Stomach smooth muscle (tissue), 2 donors: ENCODE measurements around the gene OVCA2.

ENCODE experiments used
- H3K27ac ChIP-seq: one replicate; pipeline ENCODE4 v1.7.0; 2013; ENCODE audit warnings: mild to moderate bottlenecking, low read length, inconsistent platforms
- H3K27me3 ChIP-seq, 2 donors: one replicate each; pipeline ENCODE4 v1.7.0; 2013; ENCODE audit warnings: low read length in 2 of 2; ENCODE audit not compliant: insufficient read depth in 2 of 2, control insufficient read depth in 1 of 2
- H3K36me3 ChIP-seq, 2 donors: one replicate each; pipeline ENCODE4 v1.7.0; 2013; ENCODE audit warnings: low read length in 2 of 2; ENCODE audit not compliant: control insufficient read depth in 2 of 2, insufficient read depth in 2 of 2
- H3K4me1 ChIP-seq: one replicate; pipeline ENCODE4 v1.7.0; 2013; ENCODE audit warnings: low read length; ENCODE audit not compliant: control insufficient read depth, insufficient read depth
- H3K4me3 ChIP-seq, 2 donors: one replicate each; pipeline ENCODE4 v1.7.0; 2013; ENCODE audit warnings: low read length in 2 of 2
- H3K9ac ChIP-seq, 2 donors: one replicate each; pipeline ENCODE4 v1.7.0; 2013; ENCODE audit warnings: low read length in 2 of 2, mild to moderate bottlenecking in 1 of 2
- H3K9me3 ChIP-seq, 2 donors: one replicate each; pipeline ENCODE4 v1.7.0; 2013; ENCODE audit warnings: low read length in 2 of 2; ENCODE audit not compliant: control insufficient read depth in 2 of 2
- donor health status: healthy.
- donor health status: Pancreatic carcinoma.

The OVCA2 gene

GRCh38 chr17:2049333-2050299, 7.8 kb downstream of the OVCA2 start:
- Histone ChIP-seq H3K4me3 (peak overlapping the region; percentile 66 to 79), H3K4me1 (peaks cover 33% of the 10 kb centered on the region), H3K27ac (peak overlapping the region; percentile 24), H3K9ac (peak overlapping the region; percentile 55 to 64), H3K9me3 (no peaks in the 10 kb centered on the region), H3K36me3 (no peaks in the 10 kb centered on the region), H3K27me3 (peaks cover 17 to 41% of the 10 kb centered on the region in 2 donors)

- peaks cover 18 to 48% of the 10 kb centered on the region in 2 donors for H3K27me3 ChIP-seq
- H3K9ac ChIP-seq: no peak overlapping the region
- no peak overlapping the region for H3K27ac ChIP-seq
- H3K36me3 ChIP-seq: no peaks in the 10 kb centered on the region
- H3K4me3 ChIP-seq: peak overlapping the region in 1 of 2 donors; percentile 59
- H3K9me3 ChIP-seq: no peaks in the 10 kb centered on the region
- peaks cover 42% of the 10 kb centered on the region for H3K4me1 ChIP-seq
These were observed 8.7 kb downstream of the OVCA2 start for GRCh38 chr17:2050300-2051060.

GRCh38 chr17:2051061-2051932, 9.5 kb downstream of the OVCA2 start:
- peaks cover 20 to 52% of the 10 kb centered on the region in 2 donors for H3K27me3 ChIP-seq
- H3K36me3 ChIP-seq: no peaks in the 10 kb centered on the region
- H3K4me1 ChIP-seq: peaks cover 43% of the 10 kb centered on the region
- no peak overlapping the region for H3K27ac ChIP-seq
- no peak overlapping the region for H3K9ac ChIP-seq
- H3K4me3 ChIP-seq: no peak overlapping the region
- no peaks in the 10 kb centered on the region for H3K9me3 ChIP-seq

- Histone ChIP-seq H3K27me3 (peaks cover 20 to 57% of the 10 kb centered on the region in 2 donors), H3K4me1 (peaks cover 45% of the 10 kb centered on the region), H3K9ac (no peak overlapping the region), H3K36me3 (no peaks in the 10 kb centered on the region), H3K4me3 (no peak overlapping the region), H3K27ac (no peak overlapping the region), H3K9me3 (no peaks in the 10 kb centered on the region)
These were observed 10.2 kb downstream of the OVCA2 start for GRCh38 chr17:2051933-2052559.

GRCh38 chr17:2053380-2054261, 11.8 kb downstream of the OVCA2 start:
- Histone ChIP-seq H3K9ac (no peak overlapping the region), H3K4me3 (peak overlapping the region; percentile 55 to 71), H3K9me3 (no peaks in the 10 kb centered on the region), H3K4me1 (peaks cover 45% of the 10 kb centered on the region), H3K36me3 (no peaks in the 10 kb centered on the region), H3K27me3 (peaks cover 20 to 68% of the 10 kb centered on the region in 2 donors), H3K27ac (peak overlapping the region; percentile 46)

GRCh38 chr17:2054262-2054511, 12.4 kb downstream of the OVCA2 start:
- Histone ChIP-seq H3K4me1 (peaks cover 39% of the 10 kb centered on the region), H3K36me3 (no peaks in the 10 kb centered on the region), H3K27ac (peak overlapping the region; percentile 46), H3K4me3 (peak overlapping the region; percentile 55 to 71), H3K27me3 (peaks cover 20 to 69% of the 10 kb centered on the region in 2 donors), H3K9me3 (no peaks in the 10 kb centered on the region), H3K9ac (no peak overlapping the region)

- H3K27me3 ChIP-seq: peaks cover 20 to 64% of the 10 kb centered on the region in 2 donors
- peak within 1 kb of the TSS in 1 of 2 donors; percentile 50 for H3K9ac ChIP-seq
- no peaks in the 10 kb centered on the region for H3K9me3 ChIP-seq
- peak within 1 kb of the TSS; percentile 46 for H3K27ac ChIP-seq
- peaks cover 41% of the 10 kb centered on the region for H3K4me1 ChIP-seq
- H3K4me3 ChIP-seq: peak within 1 kb of the TSS; percentile 55 to 71
- H3K36me3 ChIP-seq: no peaks in the 10 kb centered on the region
These were observed 12.9 kb downstream of the OVCA2 start, which contains the start of gene HIC1 for GRCh38 chr17:2054512-2055291. TSS of gene HIC1 (plus strand) at chr17:2055103. CDS start at chr17:2056691, 1,588 bp downstream.

GRCh38 chr17:2055292-2056205, 13.7 kb downstream of the OVCA2 start:
- peaks cover 20 to 61% of the 10 kb centered on the region in 2 donors for H3K27me3 ChIP-seq
- H3K9ac ChIP-seq: peak overlapping the region in 1 of 2 donors; percentile 50
- peaks cover 49% of the 10 kb centered on the region for H3K4me1 ChIP-seq
- H3K36me3 ChIP-seq: no peaks in the 10 kb centered on the region
- H3K27ac ChIP-seq: peak overlapping the region; percentile 46
- H3K4me3 ChIP-seq: peak overlapping the region; percentile 35 to 71
- H3K9me3 ChIP-seq: no peaks in the 10 kb centered on the region
